H1 (cell line): ENCODE measurements around the gene POLR1D. TPM values are rescaled to one million over a fixed set of nuclear protein-coding genes. Genes with fewer than 3 reads are reported as not detected.

Source experiments
- ATF3 ChIP-seq: IDR thresholded peaks from 2 replicates; pipeline ENCODE4 v1.6.1; 2011; ENCODE audit warnings: low read depth, mild to moderate bottlenecking, low read length; ENCODE audit not compliant: insufficient read depth
- HDAC6 ChIP-seq: IDR thresholded peaks from one replicate; pipeline ENCODE4 v1.7.1; 2012; ENCODE audit warnings: low read depth, mild to moderate bottlenecking, inconsistent platforms, low read length, moderate library complexity
- KDM4A ChIP-seq: IDR thresholded peaks from one replicate; pipeline ENCODE4 v1.7.1; 2012; ENCODE audit warnings: low read depth, mild to moderate bottlenecking, moderate library complexity, low read length, inconsistent platforms; ENCODE audit not compliant: severe bottlenecking
- MAFK ChIP-seq: IDR thresholded peaks from 2 replicates; pipeline ENCODE4 v1.6.1; 2012; ENCODE audit warnings: low read depth, mild to moderate bottlenecking, improper control_type of control experiment, low read length
- NANOG ChIP-seq: IDR thresholded peaks from 2 replicates; pipeline ENCODE4 v1.6.1; 2011; ENCODE audit warnings: low read length, low read depth, mild to moderate bottlenecking, inconsistent platforms; ENCODE audit not compliant: insufficient read depth, poor library complexity, severe bottlenecking
- polyA plus RNA-seq, 7 experiments: library from polyadenylated mRNA; depleted of rRNA in 3 of 7; stranded (reverse) in 5 of 7; unstranded in 2 of 7; fragments of >200 nt in 5 of 7; fragments of 200-250 nt in 2 of 7; gene quantifications; 1 replicate in 5 of 7; 2 replicates in 1 of 7; 4 replicates in 1 of 7; pipeline versions ENCODE4 v1.2.1 to v1.2.3, GENCODE V29; 2011 to 2013; ENCODE audit warnings: missing spikeins in 2 of 7, mixed read lengths in 2 of 7
- total RNA-seq: library from RNA; stranded (reverse); fragmentation: NEBNext Ultra II Directional; extraction: Animal tissue kit (Norgen Biotek cat#: 25700); gene quantifications from 2 replicates; pipeline ENCODE4 v1.2.1, GENCODE V29; 2021

The POLR1D gene
- total and polyA plus RNA-seq, 2 of the 8 experiments (the other 6 are each of a cell fraction or from before 2014, with no cell fraction given) = 226 to 232 TPM

DNA sequence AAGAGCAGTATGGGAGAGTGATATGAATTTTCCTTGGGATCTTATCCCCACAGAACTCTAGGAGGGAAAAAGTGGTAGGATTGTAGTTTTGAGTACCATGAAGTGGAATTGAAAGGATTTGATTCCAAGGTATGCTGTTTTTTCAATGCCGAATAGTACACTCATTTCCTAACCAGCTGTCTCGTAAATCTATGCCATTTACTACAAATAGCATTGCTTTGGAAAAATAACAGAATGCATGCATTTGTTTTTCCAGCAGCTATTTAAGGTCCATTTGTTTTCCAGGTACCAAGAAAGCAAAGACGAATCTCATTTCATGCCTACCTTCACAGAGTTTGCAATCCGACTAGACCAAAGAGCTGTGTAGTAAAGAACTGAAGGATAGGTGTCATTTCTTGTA lies 10.5 kb downstream of the POLR1D start (continued):
- TF ChIP-seq ATF3 = no peak
- TF ChIP-seq NANOG = no peak
- no peak for TF ChIP-seq HDAC6
- no peak for TF ChIP-seq KDM4A
- TF ChIP-seq MAFK = no peak
